OCI-LY3 (cell line): ENCODE data around the gene ACTMAP.

ENCODE experiments used
- EZH2phosphoT487 ChIP-seq: fragments of 200-600 bp; shearing (Covaris generic); IDR thresholded peaks from 2 replicates; pipeline ENCODE4 v1.6.1; 2018; ENCODE audit warnings: antibody characterized with exemption, mixed run types, low read depth
- TF ChIP-seq, protein P1 (sequence below): fragments of 200-600, 300-600 bp; sonication (generic); IDR thresholded peaks from 2 replicates; pipeline ENCODE4 v1.5.1; 2014; ENCODE audit warnings: antibody characterized with exemption, low read length, low read depth

GRCh38 chr19:40739030-40739839, 11.0 kb downstream of the ACTMAP start:
- TF ChIP-seq, protein P1, sequence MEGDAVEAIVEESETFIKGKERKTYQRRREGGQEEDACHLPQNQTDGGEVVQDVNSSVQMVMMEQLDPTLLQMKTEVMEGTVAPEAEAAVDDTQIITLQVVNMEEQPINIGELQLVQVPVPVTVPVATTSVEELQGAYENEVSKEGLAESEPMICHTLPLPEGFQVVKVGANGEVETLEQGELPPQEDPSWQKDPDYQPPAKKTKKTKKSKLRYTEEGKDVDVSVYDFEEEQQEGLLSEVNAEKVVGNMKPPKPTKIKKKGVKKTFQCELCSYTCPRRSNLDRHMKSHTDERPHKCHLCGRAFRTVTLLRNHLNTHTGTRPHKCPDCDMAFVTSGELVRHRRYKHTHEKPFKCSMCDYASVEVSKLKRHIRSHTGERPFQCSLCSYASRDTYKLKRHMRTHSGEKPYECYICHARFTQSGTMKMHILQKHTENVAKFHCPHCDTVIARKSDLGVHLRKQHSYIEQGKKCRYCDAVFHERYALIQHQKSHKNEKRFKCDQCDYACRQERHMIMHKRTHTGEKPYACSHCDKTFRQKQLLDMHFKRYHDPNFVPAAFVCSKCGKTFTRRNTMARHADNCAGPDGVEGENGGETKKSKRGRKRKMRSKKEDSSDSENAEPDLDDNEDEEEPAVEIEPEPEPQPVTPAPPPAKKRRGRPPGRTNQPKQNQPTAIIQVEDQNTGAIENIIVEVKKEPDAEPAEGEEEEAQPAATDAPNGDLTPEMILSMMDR, result no peak
- TF ChIP-seq EZH2phosphoT487, result no peak
